HEK293 (cell line): ENCODE results near the gene KCNG3.

Experiments
- CTCF ChIA-PET: fragments of 350-600 bp; formaldehyde crosslinking; extraction: SDS; loops from one replicate; lab custom pipeline; 2021; ENCODE audit warnings: antibody characterized with exemption; lab: Yijun Ruan, JAX
- POLR2A ChIA-PET: fragments of 300-600 bp; formaldehyde crosslinking; extraction: SDS; loops from one replicate; lab custom pipeline; 2020; ENCODE audit warnings: antibody characterized with exemption, inconsistent platforms; lab: Yijun Ruan, JAX
- H3K27ac ChIP-seq: fragments of 200-500 bp; sonication (Bioruptor generic); 2 replicates; pipeline ENCODE4 v1.5.1; 2014; ENCODE audit warnings: low read depth, low read length, control low read depth, inconsistent platforms; ENCODE audit errors: extremely low read depth
- H3K36me3 ChIP-seq, 2 experiments: fragments of 200-500 bp in 1 of 2; sonication (Bioruptor generic) in 1 of 2; 1 replicate in 1 of 2; 2 replicates in 1 of 2; pipeline ENCODE4 v1.5.1; 2014 to 2017; ENCODE audit warnings: inconsistent platforms in 2 of 2, low read length in 2 of 2; ENCODE audit not compliant: control insufficient read depth in 2 of 2, insufficient read depth in 1 of 2
- H3K4me1 ChIP-seq: fragments of 200-500 bp; sonication (Bioruptor generic); 2 replicates; pipeline ENCODE4 v1.5.1; 2014; ENCODE audit warnings: mild to moderate bottlenecking, low read length, inconsistent platforms; ENCODE audit not compliant: control insufficient read depth, insufficient read depth
- H3K4me3 ChIP-seq: 2 replicates; pipeline ENCODE4 v1.5.1; 2011; ENCODE audit warnings: low read depth, mild to moderate bottlenecking, control low read depth, low read length, moderate library complexity
- H3K9me3 ChIP-seq: fragments of 200-500 bp; sonication (Bioruptor generic); 2 replicates; pipeline ENCODE4 v1.5.1; 2014; ENCODE audit warnings: low read depth, low read length, inconsistent platforms; ENCODE audit not compliant: control insufficient read depth, insufficient read depth
- EGR2 ChIP-seq: fragments of 450-650 bp; formaldehyde crosslinking; IDR thresholded peaks from 2 replicates; pipeline ENCODE4 v1.5.1; 2016; ENCODE audit warnings: low read depth, missing biosample characterization, missing genetic modification characterization
- FEZF1 ChIP-seq: fragments of 450-650 bp; formaldehyde crosslinking; IDR thresholded peaks from 2 replicates; pipeline ENCODE4 v1.5.1; 2016; ENCODE audit warnings: missing biosample characterization, missing genetic modification characterization
- HOXD13 ChIP-seq: sonication (generic); formaldehyde crosslinking; IDR thresholded peaks from 2 replicates; pipeline ENCODE4 v1.8.0; 2022; ENCODE audit warnings: missing genetic modification reagents, borderline replicate concordance
- SP3 ChIP-seq: fragments of 450-650 bp; formaldehyde crosslinking; IDR thresholded peaks from 2 replicates; pipeline ENCODE4 v1.5.1; 2016; ENCODE audit warnings: missing biosample characterization, missing genetic modification characterization
- SP7 ChIP-seq: fragments of 450-650 bp; formaldehyde crosslinking; IDR thresholded peaks from 2 replicates; pipeline ENCODE4 v1.5.1; 2016; ENCODE audit warnings: missing biosample characterization, missing genetic modification characterization
- ZNF146 ChIP-seq: fragments of 450-650 bp; formaldehyde crosslinking; IDR thresholded peaks from 2 replicates; pipeline ENCODE4 v1.5.1; 2016; ENCODE audit warnings: missing biosample characterization, missing genetic modification characterization
- ZNF175 ChIP-seq: fragments of 450-650 bp; formaldehyde crosslinking; IDR thresholded peaks from 2 replicates; pipeline ENCODE4 v1.5.1; 2016; ENCODE audit warnings: missing biosample characterization, missing genetic modification characterization
- ZNF19 ChIP-seq: fragments of 450-650 bp; formaldehyde crosslinking; IDR thresholded peaks from 2 replicates; pipeline ENCODE4; 2016; ENCODE audit warnings: missing biosample characterization, missing genetic modification characterization, low read depth
- ZNF223 ChIP-seq: fragments of 450-650 bp; formaldehyde crosslinking; IDR thresholded peaks from 2 replicates; pipeline ENCODE4 v1.5.1; 2016; ENCODE audit warnings: missing biosample characterization, missing genetic modification characterization
- ZNF404 ChIP-seq: fragments of 450-650 bp; formaldehyde crosslinking; IDR thresholded peaks from 2 replicates; pipeline ENCODE4 v1.5.1; 2017; ENCODE audit warnings: missing biosample characterization, missing genetic modification characterization
- ZNF621 ChIP-seq: fragments of 450-650 bp; formaldehyde crosslinking; IDR thresholded peaks from 2 replicates; pipeline ENCODE4 v1.5.1; 2017; ENCODE audit warnings: missing biosample characterization, missing genetic modification characterization
- ZNF747 ChIP-seq: fragments of 450-650 bp; formaldehyde crosslinking; IDR thresholded peaks from 2 replicates; pipeline ENCODE4 v1.5.1; 2016; ENCODE audit warnings: missing biosample characterization, missing genetic modification characterization
- ZNF776 ChIP-seq: fragments of 450-650 bp; formaldehyde crosslinking; IDR thresholded peaks from 2 replicates; pipeline ENCODE4 v1.5.0; 2017; ENCODE audit warnings: missing biosample characterization, missing genetic modification characterization, borderline replicate concordance
- TF ChIP-seq, protein P1 (sequence below): fragments of 450-650 bp; formaldehyde crosslinking; IDR thresholded peaks from 2 replicates; pipeline ENCODE4 v1.5.1; 2016; ENCODE audit warnings: missing biosample characterization, missing genetic modification characterization
- TF ChIP-seq, protein P2 (sequence below): fragments of 450-650 bp; formaldehyde crosslinking; IDR thresholded peaks from 2 replicates; pipeline ENCODE4 v1.5.1; 2017; ENCODE audit warnings: missing biosample characterization, mild to moderate bottlenecking, missing genetic modification characterization, moderate library complexity
- TF ChIP-seq, protein P3 (sequence below): fragments of 450-650 bp; formaldehyde crosslinking; IDR thresholded peaks from 2 replicates; pipeline ENCODE4 v1.5.1; 2017; ENCODE audit warnings: missing biosample characterization, missing genetic modification characterization

The KCNG3 gene

DNA sequence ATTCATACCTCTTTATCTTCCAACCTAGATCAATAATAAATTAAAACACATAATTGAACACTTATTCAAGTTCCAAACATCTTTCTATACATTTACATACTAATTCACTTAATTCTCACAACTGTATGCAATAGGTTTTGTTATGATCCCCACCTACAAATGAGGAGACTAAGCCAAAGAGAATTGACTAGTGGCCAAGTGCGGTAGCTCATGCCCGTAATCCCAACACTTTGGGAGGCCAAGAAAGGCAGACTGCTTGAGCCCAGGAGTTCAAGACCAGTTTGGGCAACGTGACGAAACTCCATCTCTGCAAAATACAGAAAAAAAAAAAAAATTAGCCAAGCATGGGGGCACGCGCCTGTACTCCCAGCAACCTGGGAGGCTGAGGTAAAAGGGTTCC, 36.8 kb downstream of the KCNG3 start:
- Histone ChIP-seq H3K36me3 (no peaks in the 10 kb centered on the region; a peak in 1 of 3 replicates), H3K27ac (no peak overlapping the region; the same call in 1 of the 2 replicates), H3K4me3 (no peak overlapping the region), H3K9me3 (no peaks in the 10 kb centered on the region), H3K4me1 (peaks cover 10% of the 10 kb centered on the region)
- TF ChIP-seq, protein P1, sequence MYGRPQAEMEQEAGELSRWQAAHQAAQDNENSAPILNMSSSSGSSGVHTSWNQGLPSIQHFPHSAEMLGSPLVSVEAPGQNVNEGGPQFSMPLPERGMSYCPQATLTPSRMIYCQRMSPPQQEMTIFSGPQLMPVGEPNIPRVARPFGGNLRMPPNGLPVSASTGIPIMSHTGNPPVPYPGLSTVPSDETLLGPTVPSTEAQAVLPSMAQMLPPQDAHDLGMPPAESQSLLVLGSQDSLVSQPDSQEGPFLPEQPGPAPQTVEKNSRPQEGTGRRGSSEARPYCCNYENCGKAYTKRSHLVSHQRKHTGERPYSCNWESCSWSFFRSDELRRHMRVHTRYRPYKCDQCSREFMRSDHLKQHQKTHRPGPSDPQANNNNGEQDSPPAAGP, result no peak
- TF ChIP-seq ZNF621 (no peak), ZNF19 (tag by site-specific recombination) (no peak), SP7 (tag by site-specific recombination) (no peak)
- ChIA-PET CTCF (interaction anchor here (0.6 to 1.1 kb wide), 4 partner anchors 19 to 348 kb away, joined by 3 to 5 read pairs (median 4); no protein-coding TSS in a partner anchor), POLR2A (no interaction called here)

DNA sequence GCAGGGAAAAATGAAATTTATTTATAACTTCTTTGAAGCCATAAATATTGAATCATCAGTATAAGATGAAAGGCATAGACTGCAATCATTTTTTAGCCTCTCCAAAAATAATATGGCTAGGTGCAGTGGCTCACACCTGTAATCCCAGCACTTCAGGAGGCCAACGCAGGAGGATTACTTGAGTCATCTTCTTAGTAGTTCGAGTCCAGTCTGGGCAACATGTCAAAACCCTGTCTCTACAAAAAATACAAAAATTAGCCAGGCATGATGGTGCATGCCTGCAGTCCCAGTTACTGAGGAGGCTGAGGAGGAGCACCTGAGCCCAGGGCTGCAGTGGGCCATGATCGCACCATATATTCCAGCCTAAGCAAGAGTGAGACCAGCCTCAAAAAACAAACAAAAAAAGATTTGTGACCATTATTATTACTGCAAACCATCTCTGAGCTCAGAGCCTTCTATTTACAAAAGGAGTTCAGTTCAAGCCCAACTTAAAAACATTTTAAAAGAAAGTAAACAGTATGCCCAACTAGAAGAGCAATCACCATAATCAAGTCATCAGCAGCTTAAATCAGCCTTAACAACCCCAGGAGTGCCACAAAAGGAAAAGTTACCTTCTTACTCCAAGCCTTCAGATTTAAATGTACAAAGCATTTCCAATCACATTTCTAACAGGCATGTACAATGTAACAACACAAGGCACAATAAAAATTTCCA, 37.5 kb downstream of the KCNG3 start:
- H3K9me3 ChIP-seq, result no peaks in the 10 kb centered on the region
- H3K4me3 ChIP-seq, result no peak overlapping the region
- no peaks in the 10 kb centered on the region; a peak in 1 of 3 replicates for H3K36me3 ChIP-seq
- CTCF ChIA-PET, result no interaction called here
- peaks cover 10% of the 10 kb centered on the region for H3K4me1 ChIP-seq
- no peak overlapping the region for H3K27ac ChIP-seq
- TF ChIP-seq, protein P2, sequence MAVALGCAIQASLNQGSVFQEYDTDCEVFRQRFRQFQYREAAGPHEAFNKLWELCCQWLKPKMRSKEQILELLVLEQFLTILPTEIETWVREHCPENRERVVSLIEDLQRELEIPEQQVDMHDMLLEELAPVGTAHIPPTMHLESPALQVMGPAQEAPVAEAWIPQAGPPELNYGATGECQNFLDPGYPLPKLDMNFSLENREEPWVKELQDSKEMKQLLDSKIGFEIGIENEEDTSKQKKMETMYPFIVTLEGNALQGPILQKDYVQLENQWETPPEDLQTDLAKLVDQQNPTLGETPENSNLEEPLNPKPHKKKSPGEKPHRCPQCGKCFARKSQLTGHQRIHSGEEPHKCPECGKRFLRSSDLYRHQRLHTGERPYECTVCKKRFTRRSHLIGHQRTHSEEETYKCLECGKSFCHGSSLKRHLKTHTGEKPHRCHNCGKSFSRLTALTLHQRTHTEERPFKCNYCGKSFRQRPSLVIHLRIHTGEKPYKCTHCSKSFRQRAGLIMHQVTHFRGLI (tag by site-specific recombination), result peak; percentile 98
- no peak for TF ChIP-seq SP3 (tag by site-specific recombination)
- peak; percentile 72 for TF ChIP-seq FEZF1
- TF ChIP-seq, all 188 proteins: peak for 2
- POLR2A ChIA-PET, result no interaction called here

DNA sequence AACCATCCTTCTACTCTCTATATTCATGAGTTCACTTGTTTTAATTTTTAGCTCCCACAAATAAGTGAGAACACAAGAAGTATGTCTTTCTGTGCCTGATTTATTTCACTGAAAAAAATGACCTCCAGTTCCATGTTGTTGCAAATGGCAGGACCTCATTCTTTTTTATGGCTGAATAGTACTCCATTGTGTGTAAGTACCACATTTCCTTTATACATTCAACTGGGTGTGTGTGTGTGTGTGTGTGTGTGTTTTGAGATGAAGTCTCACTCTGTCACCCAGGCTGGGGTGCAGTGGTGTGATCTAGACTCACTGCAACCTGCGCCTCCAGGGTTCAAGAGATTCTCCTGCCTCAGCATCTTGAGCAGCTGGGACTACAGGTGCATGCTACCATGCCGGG, 41.2 kb downstream of the KCNG3 start:
- ChIA-PET POLR2A (no interaction called here), CTCF (no interaction called here)
- peaks cover 2% of the 10 kb centered on the region; the same call in 1 of the 2 replicates for H3K4me1 ChIP-seq
- H3K9me3 ChIP-seq, result no peaks in the 10 kb centered on the region
- H3K36me3 ChIP-seq, result no peaks in the 10 kb centered on the region; a peak in 1 of 3 replicates
- no peak overlapping the region for H3K27ac ChIP-seq
- TF ChIP-seq HOXD13 (CRISPR knock-in tag) (no peak), ZNF223 (tag by site-specific recombination) (no peak), ZNF776 (tag by site-specific recombination) (no peak), ZNF747 (tag by site-specific recombination) (no peak), ZNF175 (tag by site-specific recombination) (no peak), EGR2 (tag by site-specific recombination) (no peak), ZNF146 (tag by site-specific recombination) (peak; percentile 92), ZNF404 (no peak)
- TF ChIP-seq, protein P3, sequence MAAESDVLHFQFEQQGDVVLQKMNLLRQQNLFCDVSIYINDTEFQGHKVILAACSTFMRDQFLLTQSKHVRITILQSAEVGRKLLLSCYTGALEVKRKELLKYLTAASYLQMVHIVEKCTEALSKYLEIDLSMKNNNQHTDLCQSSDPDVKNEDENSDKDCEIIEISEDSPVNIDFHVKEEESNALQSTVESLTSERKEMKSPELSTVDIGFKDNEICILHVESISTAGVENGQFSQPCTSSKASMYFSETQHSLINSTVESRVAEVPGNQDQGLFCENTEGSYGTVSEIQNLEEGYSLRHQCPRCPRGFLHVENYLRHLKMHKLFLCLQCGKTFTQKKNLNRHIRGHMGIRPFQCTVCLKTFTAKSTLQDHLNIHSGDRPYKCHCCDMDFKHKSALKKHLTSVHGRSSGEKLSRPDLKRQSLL (tag by site-specific recombination), result no peak
- no peak overlapping the region for H3K4me3 ChIP-seq
